Measurements from ENCODE around the gene ACVR1. TPM values are rescaled to one million over a fixed set of nuclear protein-coding genes. Genes with fewer than 3 reads are reported as not detected.
A peak's percentile ranks its signal among the peaks of the same experiment; 100 is the strongest.

Gene ACVR1
- polyA plus RNA-seq, 1 of the 3 experiments (the other 2 are of a cell fraction), result 22.4 TPM

DNA sequence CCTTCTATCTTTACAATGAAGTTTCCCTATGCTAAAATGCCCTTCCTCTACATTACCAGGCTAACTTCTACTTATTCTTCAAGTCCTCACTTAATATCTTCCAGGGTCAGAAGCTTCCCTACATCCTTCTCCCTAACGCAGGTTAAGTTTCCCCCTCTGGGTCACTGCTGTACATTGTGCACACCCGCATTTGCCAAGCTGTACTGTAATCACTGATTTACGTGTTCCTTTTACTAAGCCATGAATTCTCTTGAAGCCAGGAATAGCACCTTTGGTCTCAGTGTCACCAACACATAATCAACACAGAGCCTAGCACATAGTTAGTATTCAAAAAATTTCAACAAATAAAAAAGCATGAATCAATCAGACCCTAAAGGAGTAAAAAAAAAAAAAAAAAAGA is 22.3 kb downstream of the ACVR1 start:
- Histone ChIP-seq H3F3A (replicated peaks; ENCODE audit: insufficient read depth) (peaks cover 27% of the 10 kb centered on the region), H3K27me3 (ENCODE audit: insufficient read depth) (no peaks in the 10 kb centered on the region), H3K9me3 (no peaks in the 10 kb centered on the region), H3K4me3 (ENCODE audit: low read depth in 2 of 2, low read length in 1 of 2) (no peak overlapping the region), H3K4me1 (ENCODE audit: control insufficient read depth in 1 of 2, insufficient read depth in 2 of 2, low read depth in 1 of 2, low read length in 1 of 2) (peaks cover 2 to 21% of the 10 kb centered on the region in 2 experiments; a peak in 2 of 4 replicates), H3K9ac (no peak overlapping the region), H2AFZ (ENCODE audit: low read depth) (no peak overlapping the region), H3K36me3 (replicated peaks in 1 of 2; ENCODE audit: control insufficient read depth in 1 of 2, insufficient read depth in 2 of 2, low read length in 1 of 2) (peaks cover 4 to 7% of the 10 kb centered on the region in 2 experiments), H3K4me2 (no peak overlapping the region), H4K20me1 (ENCODE audit: insufficient read depth) (no peaks in the 10 kb centered on the region; the same call in 1 of the 2 replicates), H3K9me2 (no peaks in the 10 kb centered on the region), H3K79me2 (ENCODE audit: insufficient read depth) (peaks cover 68% of the 10 kb centered on the region), H3K27ac (ENCODE audit: low read depth in 2 of 2, low read length in 1 of 2) (peak overlapping the region in 1 of 2 experiments; percentile 95; a peak in 1 of 4 replicates)
- 98% methylated on average over 3 of the region's 3 CpGs for WGBS (ENCODE audit: low lambda C conversion rate)
- POLR2A ChIA-PET, result no interaction called here
- CTCF ChIA-PET, result interaction anchor here (1.4 kb wide), 1 partner anchor 15 kb away, joined by 4 read pairs; no protein-coding TSS in a partner anchor
- DNase-seq, result no peak
- TF ChIP-seq NFIC (IDR thresholded peaks at IDR 0.05; ENCODE audit: borderline replicate concordance), result no peak
- no peak for TF ChIP-seq MAX (IDR thresholded peaks at IDR 0.05; ENCODE audit: low read depth)
- TF ChIP-seq GABPA (IDR thresholded peaks at IDR 0.05; ENCODE audit: low read depth), result no peak
- no peak for TF ChIP-seq FOXM1 (IDR thresholded peaks at IDR 0.05; ENCODE audit: low read depth)
- TF ChIP-seq EZH2phosphoT487 (IDR thresholded peaks at IDR 0.05; ENCODE audit: borderline replicate concordance, low read depth), result no peak
- TF ChIP-seq MXI1 (IDR thresholded peaks at IDR 0.05; ENCODE audit: low read depth, low read length), result no peak
- TF ChIP-seq, protein P1, sequence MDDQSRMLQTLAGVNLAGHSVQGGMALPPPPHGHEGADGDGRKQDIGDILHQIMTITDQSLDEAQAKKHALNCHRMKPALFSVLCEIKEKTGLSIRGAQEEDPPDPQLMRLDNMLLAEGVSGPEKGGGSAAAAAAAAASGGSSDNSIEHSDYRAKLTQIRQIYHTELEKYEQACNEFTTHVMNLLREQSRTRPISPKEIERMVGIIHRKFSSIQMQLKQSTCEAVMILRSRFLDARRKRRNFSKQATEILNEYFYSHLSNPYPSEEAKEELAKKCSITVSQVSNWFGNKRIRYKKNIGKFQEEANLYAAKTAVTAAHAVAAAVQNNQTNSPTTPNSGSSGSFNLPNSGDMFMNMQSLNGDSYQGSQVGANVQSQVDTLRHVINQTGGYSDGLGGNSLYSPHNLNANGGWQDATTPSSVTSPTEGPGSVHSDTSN (IDR thresholded peaks at IDR 0.05), result no peak
- no peak for TF ChIP-seq USF2 (IDR thresholded peaks at IDR 0.05; ENCODE audit: borderline replicate concordance, low read depth, low read length)
- TF ChIP-seq EP300 (IDR thresholded peaks at IDR 0.05; ENCODE audit: borderline replicate concordance in 1 of 2, low read depth in 1 of 2, low read length in 1 of 2), result no peak
- TF ChIP-seq FOSL2 (IDR thresholded peaks at IDR 0.05; ENCODE audit: borderline replicate concordance, low read depth), result no peak

DNA sequence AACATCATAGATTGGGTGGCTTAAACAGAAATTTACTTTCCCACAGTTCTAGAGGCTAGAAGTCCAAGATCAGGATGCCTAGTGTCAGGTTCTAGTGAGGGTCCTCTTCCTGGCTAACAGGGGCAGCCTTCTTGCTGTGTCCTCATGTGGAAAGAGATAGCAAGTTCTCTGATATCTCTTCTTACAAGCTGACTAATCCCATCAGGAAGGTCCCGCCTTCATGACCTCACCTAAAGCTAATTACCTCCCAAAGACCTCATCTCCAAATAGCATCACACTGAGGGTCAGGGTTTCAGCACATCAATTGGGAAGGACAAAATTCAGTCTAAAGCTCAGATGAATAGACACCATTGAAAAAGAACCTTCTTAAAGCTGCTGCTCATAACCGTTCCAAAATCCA is 22.9 kb downstream of the ACVR1 start:
- DNase-seq, result no peak
- no peak overlapping the region for H3K27ac ChIP-seq (ENCODE audit: low read depth in 2 of 2, low read length in 1 of 2)
- TF ChIP-seq ELF1 (IDR thresholded peaks at IDR 0.05) (no peak), MAX (IDR thresholded peaks at IDR 0.05; ENCODE audit: low read depth) (no peak), FOXJ3 (CRISPR knock-in tag; IDR thresholded peaks at IDR 0.05) (no peak), FOXM1 (IDR thresholded peaks at IDR 0.05; ENCODE audit: low read depth) (no peak), RXRA (IDR thresholded peaks at IDR 0.05; ENCODE audit: borderline replicate concordance, low read depth) (no peak), TEAD4 (IDR thresholded peaks at IDR 0.05; ENCODE audit: borderline replicate concordance, insufficient read depth) (no peak)

More for the DNA sequence above, 22.9 kb downstream of the ACVR1 start:
- H3K9ac ChIP-seq, result no peak overlapping the region
- H3K4me3 ChIP-seq (ENCODE audit: low read depth in 2 of 2, low read length in 1 of 2), result no peak overlapping the region
- ChIA-PET CTCF (interaction anchor here (1.4 to 1.6 kb wide), 2 partner anchors 8 to 16 kb away, joined by 3 to 4 read pairs; no protein-coding TSS in a partner anchor), POLR2A (no interaction called here)
- H2AFZ ChIP-seq (ENCODE audit: low read depth), result no peak overlapping the region
- H3K79me2 ChIP-seq (ENCODE audit: insufficient read depth), result peaks cover 68% of the 10 kb centered on the region
- no peak overlapping the region for H3K4me2 ChIP-seq
- no peaks in the 10 kb centered on the region for H3K9me2 ChIP-seq
- no peaks in the 10 kb centered on the region for H3K9me3 ChIP-seq
- peaks cover 27% of the 10 kb centered on the region for H3F3A ChIP-seq (replicated peaks; ENCODE audit: insufficient read depth)
- no peaks in the 10 kb centered on the region for H3K27me3 ChIP-seq (ENCODE audit: insufficient read depth)
- WGBS (ENCODE audit: low lambda C conversion rate), result 96% methylated on average over 2 of the region's 2 CpGs
- peaks cover 2 to 21% of the 10 kb centered on the region in 2 experiments; a peak in 2 of 4 replicates for H3K4me1 ChIP-seq (ENCODE audit: control insufficient read depth in 1 of 2, insufficient read depth in 2 of 2, low read depth in 1 of 2, low read length in 1 of 2)
- peaks cover 4 to 7% of the 10 kb centered on the region in 2 experiments for H3K36me3 ChIP-seq (replicated peaks in 1 of 2; ENCODE audit: control insufficient read depth in 1 of 2, insufficient read depth in 2 of 2, low read length in 1 of 2)
- H4K20me1 ChIP-seq (ENCODE audit: insufficient read depth), result no peaks in the 10 kb centered on the region; the same call in 1 of the 2 replicates

Data from SK-N-SH (cell line).